CD4-positive, alpha-beta T cell treated with Interleukin-4 for 1 hour (primary cell): ENCODE measurements around the gene ST8SIA1.
"Not testable (repeated sequence)": the region's sequence is repeated elsewhere in the genome, so short reads cannot be mapped to it uniquely, and the experiment has no call there.

Experiments
- DNase-seq, 2 donors: peaks; one replicate each; pipeline ENCODE4 v3.0.0-alpha.2; 2020 to 2022

The ST8SIA1 gene, protein sequence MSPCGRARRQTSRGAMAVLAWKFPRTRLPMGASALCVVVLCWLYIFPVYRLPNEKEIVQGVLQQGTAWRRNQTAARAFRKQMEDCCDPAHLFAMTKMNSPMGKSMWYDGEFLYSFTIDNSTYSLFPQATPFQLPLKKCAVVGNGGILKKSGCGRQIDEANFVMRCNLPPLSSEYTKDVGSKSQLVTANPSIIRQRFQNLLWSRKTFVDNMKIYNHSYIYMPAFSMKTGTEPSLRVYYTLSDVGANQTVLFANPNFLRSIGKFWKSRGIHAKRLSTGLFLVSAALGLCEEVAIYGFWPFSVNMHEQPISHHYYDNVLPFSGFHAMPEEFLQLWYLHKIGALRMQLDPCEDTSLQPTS

DNA sequence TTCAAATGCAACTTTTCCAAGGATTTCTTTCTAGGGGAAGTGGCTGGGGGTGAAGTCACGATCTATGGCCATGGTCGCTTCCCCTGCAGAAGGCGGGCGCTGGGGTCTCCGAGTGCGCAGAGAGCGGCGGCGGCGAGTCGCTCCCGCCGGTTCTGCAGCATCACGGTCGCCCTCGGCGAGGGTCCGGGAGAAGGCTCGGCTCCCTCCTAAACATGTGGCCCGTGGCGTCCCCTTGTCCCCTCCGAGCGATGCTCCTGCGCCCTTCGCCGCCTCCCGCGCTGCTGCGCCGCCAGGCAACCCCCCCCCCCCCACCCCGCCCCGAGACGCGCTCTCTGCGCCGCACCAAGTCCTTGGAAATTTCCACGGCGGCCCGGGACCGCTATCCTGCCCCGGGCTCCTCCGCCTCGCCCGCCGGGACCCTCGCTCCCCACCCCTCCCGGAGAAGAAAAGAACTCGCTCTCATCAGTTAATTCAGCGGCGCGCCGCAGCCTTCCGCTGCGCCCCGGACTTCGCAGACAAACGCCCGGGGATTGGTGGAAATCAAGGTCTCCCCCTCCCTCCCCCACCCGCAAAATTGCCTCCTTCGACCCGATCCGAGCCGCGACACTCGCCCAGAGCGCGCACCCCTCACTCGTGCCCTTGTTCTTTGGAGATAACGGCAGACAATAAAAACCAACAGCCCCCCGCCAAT is at the start of gene ST8SIA1:
TSS of gene ST8SIA1 (minus strand) at position 298 of the 691 bp plus-strand sequence. CDS start 475 bp downstream, outside the sequence.
- peak; percentile 58 to 79 for DNase-seq

DNA sequence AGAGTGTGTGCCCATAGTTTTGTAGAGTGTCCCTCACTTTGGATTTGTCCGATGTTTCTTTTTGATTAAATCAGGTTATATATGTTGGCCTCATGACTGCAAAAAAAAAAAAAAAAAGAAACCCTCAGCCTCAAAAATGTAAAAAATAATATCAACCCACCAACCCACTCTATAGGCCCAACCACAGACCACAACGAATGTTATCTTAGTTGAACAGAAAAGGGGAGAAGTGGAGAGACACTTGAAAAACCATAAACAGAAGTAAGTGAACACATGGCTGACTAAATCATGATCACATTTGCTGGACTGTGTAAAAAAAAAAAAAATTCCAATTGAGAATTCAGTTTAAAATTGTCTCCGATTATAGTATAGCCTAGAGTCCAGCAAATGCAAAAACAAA is 45.5 kb upstream of the ST8SIA1 start:
- no peak for DNase-seq

DNA sequence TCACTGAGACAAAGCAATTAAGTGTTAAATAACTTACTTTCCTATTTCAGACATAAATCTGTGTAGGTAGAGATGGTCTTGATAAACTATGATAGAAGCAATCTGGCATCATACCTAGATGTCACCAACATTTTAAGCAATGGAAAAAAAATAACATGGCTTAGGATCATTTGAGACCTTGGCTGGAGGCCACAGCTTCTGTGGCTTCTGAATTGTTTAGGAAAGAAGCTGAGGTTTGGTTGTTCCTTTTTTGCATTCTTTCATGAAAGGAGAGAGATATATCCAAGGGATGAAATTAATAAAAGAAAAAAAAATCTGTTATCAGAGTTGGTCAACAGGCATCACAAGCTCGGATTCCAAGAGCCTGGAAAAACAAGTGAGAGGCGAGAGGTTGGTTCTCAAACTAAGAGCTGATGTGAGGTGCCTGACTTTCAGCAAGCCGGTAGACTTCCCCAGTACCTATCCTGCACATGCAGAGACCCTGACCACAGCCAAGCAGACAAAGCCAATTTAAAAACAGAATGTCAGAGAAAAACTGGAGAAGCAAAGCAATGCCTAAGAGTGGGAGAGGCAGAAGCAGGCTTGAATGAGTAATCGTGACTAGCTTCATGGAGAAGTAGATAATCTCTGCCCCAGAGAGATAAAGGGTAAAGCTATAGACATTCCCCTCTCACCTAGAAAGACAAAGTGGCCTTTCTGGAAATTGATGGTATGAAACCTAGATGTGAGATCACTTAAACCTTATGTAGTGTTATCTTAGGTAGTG is 43.4 kb upstream of the ST8SIA1 start:
- no peak for DNase-seq

DNA sequence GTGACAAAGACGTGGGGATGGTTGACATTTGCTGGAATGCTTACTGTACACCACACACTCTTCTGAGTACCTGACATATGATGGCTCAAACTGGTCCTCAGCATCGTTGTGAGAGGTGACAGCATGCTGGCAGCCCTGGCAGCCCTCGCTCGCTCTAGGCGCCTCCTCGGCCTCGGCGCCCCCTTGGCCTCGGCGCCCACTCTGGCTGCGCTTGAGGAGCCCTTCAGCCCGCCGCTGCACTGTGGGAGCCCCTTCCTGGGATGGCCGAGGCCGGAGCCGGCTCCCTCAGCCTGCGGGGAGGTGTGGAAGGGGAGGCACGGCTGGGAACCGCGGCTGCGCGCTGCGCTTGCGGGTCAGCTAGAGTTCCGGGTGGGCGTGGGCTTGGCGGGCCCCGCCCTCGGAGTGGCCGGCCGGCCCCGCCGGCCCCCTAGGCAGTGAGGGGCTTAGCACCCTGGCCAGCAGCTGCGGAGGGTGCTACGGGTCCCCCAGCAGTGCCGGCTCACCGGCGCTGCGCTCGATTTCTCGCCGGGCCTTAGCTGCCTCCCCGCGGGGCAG is 42.2 kb upstream of the ST8SIA1 start:
- DNase-seq = not testable (repeated sequence)

DNA sequence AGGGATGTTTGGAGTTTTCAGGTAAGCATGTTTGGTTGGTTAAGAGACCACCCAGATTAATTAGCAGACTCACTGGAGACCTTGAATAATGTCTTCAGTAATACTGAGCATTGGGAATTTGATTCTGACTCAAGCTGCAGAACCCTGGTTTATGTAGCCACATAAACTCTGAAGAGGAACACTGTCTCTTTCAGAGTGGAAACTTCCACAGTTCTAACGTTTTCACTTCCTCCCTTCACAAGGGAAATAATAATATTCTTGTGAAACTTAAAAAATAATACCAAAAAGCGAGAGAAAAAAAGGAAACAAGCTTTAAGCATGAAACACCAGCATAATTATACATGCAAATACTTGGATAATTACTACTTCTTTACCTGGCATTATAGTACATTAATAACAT is 40.0 kb upstream of the ST8SIA1 start:
- DNase-seq = no peak

DNA sequence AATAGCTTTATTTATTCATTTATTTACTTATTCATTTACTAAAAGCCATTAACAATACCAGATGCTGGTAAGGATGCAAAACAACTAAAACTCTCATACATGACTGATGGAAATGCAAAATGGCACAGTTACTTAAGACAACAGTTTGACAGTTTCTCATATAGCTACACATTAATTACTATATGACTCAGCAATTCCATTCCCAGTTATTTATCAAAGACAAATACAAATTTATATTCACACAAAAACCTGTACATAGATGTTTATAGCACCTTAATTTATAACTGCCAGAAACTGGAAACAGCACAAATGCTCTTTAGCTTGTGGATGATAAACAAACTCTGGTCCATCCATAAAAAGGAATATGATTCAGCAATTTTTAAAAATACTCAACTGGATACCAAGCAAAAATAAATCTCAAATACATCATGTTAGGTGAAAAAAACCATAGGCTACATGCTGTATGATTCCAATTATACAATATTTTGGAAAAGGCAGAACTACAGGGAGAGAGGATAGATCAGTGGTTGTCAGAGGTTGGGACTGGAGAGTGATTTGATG is 37.9 kb upstream of the ST8SIA1 start:
- no peak for DNase-seq

DNA sequence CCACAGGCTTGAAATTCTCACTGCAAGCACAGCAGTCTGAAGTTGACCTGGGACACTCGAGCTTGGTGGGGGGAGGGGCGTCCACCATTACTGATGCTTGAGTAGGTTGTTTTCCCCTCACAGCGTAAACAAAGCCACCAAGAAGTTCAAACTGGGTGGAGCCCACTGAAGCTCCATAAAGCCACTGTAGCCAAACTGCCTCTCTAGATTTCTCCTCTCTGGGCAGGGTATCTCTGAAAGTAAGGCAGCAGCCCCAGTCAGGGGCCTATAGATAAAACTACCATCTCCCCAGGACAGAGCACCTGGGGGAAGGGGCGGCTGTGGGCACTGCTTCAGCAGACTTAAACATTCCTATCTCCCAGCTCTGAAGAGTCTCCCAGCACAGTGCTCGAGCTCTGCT is 31.7 kb upstream of the ST8SIA1 start:
- DNase-seq = no peak

DNA sequence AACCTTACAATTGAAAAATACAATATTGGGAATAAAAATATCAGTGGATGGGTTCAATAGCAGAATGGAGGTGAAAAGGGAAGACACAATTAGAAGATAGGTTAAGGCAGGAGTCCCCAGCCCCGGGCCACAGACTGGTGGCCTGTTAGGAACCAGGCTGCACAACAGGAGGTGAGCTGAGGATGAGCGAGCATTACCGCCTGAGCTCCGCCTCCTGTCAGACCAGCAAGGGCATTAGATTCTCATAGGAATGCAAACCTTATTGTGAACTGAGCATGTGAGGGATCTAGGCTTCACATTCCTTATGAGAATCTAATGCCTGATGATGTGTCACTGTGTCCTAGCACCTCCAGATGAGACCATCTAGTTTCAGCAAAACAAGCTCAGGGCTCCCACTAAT is 27.3 kb upstream of the ST8SIA1 start:
- no peak for DNase-seq

DNA sequence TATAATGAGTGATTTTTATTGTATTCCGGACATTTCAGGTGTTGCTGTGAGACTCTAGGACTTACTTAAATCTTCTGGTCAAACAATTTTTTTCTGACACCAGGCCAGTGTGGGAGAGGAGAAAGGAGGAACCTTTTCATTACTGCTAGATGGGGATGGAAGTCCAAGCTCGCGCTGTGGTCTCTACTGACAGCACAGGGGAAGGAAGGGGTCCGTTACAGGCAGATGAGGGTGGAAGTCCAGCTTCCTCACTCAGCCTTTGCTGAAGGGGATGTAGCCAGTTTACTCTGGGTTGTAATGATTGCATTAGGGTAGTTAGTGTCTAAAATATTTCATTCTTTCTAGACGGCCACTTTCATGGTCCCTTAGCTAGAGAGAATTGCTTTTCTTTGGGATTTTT is 26.3 kb upstream of the ST8SIA1 start:
- no peak for DNase-seq

DNA sequence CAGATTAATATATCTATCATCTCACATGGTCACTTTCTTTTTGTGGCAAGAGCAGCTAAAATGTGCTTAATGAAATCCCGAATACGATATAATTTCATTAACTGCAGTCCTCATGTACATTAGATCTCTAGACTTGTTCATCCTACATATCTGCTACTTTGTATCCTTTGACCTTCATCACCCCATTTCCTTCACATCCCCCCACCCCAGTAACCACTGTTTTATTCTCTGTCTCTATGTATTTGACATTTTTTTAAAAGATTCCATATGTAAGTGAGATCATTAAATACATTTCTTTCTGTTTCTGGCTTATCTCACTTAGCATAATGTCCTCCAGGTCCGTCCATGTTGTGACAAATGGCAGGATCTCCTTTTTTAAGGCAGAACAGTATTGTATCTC is 23.0 kb upstream of the ST8SIA1 start:
- DNase-seq = no peak

DNA sequence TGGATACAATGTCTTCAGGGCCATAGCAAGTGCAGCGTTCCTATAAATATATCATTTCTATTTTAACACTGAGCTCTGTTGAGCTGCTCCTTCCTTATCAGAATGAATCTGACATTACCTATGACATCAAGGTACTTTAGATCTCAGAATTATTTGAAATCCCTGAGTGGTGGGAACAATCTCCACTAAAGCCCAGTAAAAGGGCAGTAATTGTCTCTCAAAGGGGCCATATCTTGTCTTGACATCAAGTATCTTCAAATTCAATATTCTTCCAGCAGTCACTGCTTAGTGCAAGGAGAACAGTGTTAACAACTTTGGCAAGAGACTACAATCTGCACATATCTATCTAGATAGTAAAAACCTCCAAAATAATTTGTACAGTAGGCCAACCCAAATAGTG is 21.7 kb upstream of the ST8SIA1 start:
- no peak for DNase-seq

DNA sequence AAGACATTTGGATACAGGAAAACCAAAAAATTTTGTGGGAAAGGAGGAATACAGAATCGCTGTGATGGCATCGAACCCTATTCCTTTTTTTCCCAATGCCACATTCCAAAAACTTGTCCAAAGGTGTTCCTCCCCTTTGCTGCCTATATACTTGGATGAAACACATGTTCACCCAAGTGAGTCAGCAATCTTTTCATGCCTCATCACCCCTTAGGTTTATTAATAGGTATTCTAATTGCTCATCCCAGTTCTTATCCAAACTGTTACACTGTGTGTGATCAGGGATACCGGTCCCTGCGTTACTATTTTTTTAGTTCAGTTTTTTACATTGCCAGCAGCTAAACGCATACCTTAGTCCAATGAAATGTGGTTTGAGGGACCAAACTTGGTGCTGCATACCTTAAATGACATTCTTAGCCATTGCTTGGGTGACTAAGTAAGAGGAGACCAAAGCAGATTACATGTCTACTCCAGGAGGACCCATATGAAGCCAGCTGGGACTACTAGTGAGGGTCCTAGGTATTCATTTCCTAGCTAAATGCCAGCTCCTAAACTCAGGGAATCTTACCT is 20.6 kb upstream of the ST8SIA1 start:
- DNase-seq = no peak

DNA sequence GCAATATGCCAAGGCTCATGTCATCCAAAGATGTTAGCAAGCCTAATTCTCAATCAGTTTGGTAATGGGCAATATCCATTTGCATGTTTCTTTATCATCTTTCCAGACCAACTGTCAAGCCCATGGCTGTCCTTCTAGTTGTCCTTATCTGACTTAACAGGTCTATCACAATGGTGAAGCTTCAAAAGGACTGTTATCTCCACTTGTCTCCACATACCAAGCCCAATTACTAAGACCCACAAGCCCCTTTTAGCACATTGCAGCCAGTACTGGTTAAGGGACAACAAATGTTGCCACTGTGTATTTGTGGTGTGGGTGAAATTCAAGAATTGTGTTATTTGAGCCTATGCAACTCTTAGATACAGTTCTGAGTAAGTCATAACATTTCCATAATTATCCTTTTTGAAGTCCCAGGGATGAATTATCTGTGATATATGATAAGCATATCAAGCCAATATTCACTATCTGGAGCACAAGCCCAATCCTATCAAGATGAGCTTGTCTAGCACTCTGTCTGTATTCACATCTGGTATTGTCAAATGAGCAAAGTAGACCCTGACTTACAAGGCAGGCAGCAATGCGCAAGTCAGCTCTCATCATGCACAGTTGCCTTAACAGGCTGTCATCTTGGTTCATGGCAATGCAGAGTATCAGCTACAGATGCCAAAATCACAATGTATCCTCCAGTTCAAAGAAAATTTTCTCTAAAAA is 19.3 kb upstream of the ST8SIA1 start:
- no peak for DNase-seq

DNA sequence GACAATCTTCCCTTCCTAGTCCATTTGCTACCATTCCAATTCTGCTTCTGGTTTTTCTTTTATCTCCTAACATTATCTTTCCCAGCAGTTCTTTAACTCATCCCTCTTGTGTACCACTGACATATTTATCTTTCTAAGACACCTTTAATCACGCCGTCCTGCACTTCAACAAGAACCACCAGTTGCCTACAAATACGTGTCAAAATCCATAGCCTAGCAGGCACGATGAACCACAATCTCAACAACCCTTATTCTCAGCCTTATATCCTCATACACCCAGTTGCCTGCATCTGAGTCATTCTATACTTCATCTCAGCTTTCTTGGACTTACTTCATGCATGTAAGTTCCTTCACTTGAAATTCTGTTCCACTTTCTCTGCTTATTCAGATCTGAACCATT is 16.4 kb upstream of the ST8SIA1 start:
- no peak for DNase-seq

DNA sequence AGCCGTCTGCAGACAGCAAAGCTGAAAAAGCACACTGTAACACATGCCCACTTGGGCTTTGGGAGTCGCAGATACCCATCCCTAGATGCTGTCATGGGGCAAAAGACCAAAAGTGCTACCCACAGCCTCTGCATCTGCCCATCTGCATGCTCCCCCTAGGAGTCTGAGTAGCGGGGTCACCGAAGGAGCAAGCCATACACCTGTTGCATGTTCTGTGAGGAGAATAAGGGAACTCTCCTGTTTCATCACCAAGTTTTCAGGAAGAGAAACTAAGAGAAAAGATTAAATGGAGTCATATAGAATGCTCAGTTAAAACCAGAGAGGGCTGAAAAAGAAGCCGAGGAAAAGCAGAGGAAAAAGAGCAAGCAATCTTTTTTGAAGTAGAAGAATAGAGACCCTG is 13.7 kb upstream of the ST8SIA1 start:
- no peak for DNase-seq

DNA sequence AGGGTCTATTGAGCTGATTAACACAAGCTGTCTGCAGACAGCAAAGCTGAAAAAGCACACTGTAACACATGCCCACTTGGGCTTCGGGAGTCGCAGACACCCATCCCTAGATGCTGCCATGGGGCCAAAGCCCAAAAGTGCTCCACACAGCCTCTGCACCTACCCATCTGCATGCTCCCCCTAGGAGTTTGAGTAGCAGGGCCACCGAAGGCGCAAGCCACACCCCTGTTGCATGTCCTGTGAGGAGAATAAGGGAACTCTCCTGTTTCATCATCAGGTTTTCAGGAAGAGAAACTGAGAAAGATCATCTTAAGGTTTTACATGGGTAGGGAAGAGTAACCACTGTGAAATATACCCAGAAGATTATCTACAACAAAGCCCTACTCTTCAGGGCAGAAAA is 5.6 kb upstream of the ST8SIA1 start:
- DNase-seq = peak; percentile 19

DNA sequence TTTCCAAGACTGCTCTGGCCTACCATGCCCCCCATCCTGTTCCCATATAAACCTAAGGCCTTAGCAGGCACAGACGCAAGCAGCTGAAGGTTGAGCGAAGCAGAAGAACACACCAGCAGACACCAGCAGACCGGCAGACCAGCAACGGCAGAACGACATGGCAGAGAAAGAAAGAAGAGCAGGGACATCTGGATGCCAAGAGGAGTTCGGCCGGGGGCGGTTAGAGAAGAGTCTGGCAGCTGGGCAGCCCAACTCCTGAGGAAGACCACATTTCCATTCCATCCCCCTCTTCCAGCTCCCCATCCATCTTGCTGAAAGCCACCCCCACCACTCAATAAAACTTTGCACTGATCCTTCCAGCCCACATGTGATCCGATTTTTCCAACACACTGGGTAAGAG is 5.2 kb upstream of the ST8SIA1 start:
- no peak for DNase-seq

DNA sequence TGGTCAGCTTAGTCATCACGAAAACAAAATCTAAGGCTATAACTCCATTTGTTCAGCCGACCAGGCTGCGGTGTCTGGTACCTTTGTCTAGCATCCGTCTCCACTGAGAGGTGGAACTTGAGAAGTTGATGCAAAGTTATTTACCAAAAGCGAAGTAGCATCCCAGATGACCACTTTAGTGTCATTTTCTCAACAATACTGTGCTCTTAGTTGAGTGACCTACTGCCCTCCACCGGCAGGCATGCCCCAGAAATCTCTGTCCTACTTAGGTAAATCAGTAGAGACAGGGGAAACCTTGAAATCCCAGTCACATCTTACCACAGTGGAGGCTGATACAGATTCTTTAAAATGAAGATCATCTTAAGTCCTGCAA is 1.3 kb upstream of the ST8SIA1 start:
- DNase-seq = no peak

DNA sequence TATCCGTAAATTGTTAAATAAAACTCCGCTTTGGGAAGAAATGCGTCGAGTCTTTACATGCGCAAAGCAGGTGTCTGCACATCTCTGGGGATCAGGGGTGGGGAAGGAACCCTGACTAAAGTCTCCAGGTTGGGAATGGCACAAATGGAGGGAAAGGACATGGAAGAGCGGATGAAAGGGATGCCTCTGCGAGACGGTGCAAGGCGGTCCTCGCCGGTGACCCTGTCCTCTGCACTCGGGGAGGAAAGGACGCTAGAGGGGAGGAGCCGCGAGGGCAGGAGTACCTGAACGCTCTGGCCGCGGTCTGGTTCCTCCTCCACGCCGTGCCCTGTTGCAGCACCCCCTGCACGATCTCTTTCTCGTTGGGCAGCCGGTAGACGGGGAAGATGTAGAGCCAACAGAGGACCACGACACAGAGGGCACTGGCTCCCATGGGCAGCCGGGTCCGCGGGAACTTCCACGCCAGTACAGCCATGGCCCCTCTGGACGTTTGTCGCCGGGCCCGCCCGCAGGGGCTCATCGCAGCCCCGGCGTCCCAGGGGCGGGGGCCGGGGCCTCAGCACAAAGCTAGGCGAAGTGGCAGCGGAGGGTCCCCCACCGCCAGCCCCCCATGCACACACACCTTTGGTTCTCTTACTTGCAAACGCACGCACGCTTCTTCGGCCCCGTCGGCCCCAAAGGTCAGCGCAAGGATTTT is 646 bp downstream of the ST8SIA1 start:
- peak in 1 of 2 donors; percentile 26 for DNase-seq

DNA sequence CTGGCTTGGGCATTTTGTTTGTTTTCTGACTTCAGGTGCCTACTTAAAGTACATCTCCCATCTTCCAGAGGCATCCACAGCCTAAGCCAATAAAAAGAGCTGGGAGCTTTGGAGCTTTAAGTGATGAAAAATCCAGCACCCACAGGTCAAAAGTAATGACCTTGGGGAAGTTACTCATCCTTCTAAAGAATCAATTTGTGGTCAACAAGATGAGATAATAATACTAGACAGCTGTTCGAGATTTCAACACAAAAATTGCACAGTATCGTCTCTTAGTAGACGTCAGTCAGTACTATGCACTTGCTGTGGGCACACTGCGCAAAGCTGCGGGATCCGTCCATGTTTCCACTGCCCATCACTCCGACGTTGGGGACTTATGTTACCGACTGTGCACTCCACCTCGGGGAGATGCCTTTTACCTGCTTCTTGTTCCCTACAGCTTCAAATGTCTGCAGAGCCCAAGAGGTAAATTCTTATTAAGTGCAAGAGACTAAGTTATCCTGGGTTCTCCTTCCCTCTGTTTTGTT is 1.3 kb downstream of the ST8SIA1 start:
- DNase-seq = no peak

DNA sequence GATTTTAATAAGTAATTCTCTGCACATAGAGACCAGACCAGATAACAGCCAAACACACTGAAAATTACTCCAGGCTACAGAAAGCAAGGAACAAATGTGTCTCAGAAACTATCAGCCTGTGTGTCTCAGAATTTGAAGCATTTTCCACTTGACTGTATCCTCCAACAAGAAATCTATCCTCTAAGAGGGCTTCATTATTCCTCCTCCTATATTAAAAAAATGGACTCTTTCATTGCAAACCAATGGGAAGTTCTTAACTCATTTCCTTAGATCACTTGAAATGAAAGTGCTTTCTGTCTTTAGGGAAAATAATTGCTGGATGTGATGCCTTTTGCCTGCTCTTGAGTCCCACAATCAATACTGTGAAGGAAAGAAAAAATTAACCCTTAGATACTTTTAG is 2.3 kb downstream of the ST8SIA1 start:
- DNase-seq = no peak
